ENCODE results near the gene LAPTM4A. TPM values are rescaled to one million over a fixed set of nuclear protein-coding genes. Genes with fewer than 3 reads are reported as not detected.
"Not testable (repeated sequence)": the region's sequence is repeated elsewhere in the genome, so short reads cannot be mapped to it uniquely, and the experiment has no call there.

The LAPTM4A gene
- total RNA-seq, 1 experiment from 2014 or later = 37.2 TPM

GRCh38 chr2:20052229-20052851, 912 bp upstream of the LAPTM4A start:
- H3K79me2 ChIP-seq (ENCODE audit: low read length) = peaks cover 39% of the 10 kb centered on the region
- H3K9ac ChIP-seq (ENCODE audit: low read length) = peak overlapping the region; percentile 73
- H2AFZ ChIP-seq (ENCODE audit: low read length) = peak overlapping the region; percentile 44
- H3K36me3 ChIP-seq (ENCODE audit: insufficient read depth, low read length) = no peaks in the 10 kb centered on the region
- H4K20me1 ChIP-seq (ENCODE audit: insufficient read depth, low read depth, low read length) = 0 out of 2 replicates have a peak, but pooled peaks cover 4% of the 10 kb centered on the region
- peaks cover 31% of the 10 kb centered on the region for H3K4me1 ChIP-seq (ENCODE audit: low read length)
- H3K4me3 ChIP-seq (ENCODE audit: low read length) = peak overlapping the region; percentile 87
- H3K9me3 ChIP-seq (ENCODE audit: low read length) = no peaks in the 10 kb centered on the region
- H3K27ac ChIP-seq (ENCODE audit: low read length) = 0 out of 2 replicates have a peak overlapping the region, but pooled peaks have one; percentile 59
- H3K4me2 ChIP-seq (ENCODE audit: low read depth, low read length, poor library complexity, severe bottlenecking) = peak overlapping the region; percentile 86
- no peak for DNase-seq
- no peaks in the 10 kb centered on the region for H3K27me3 ChIP-seq (ENCODE audit: low read length)
- no peaks in the 10 kb centered on the region for H3K9me2 ChIP-seq (replicated peaks; ENCODE audit: insufficient read depth, low read length)

GRCh38 chr2:20050646-20051531, 539 bp downstream of the LAPTM4A start:
- H3K36me3 ChIP-seq (ENCODE audit: insufficient read depth, low read length) = no peaks in the 10 kb centered on the region
- peak overlapping the region; percentile 86 for H3K4me2 ChIP-seq (ENCODE audit: low read depth, low read length, poor library complexity, severe bottlenecking)
- no peaks in the 10 kb centered on the region for H3K9me3 ChIP-seq (ENCODE audit: low read length)
- H2AFZ ChIP-seq (ENCODE audit: low read length) = no peak overlapping the region; the same call in 1 of the 2 replicates
- peak overlapping the region; percentile 85 for H3K27ac ChIP-seq (ENCODE audit: low read length)
- H3K27me3 ChIP-seq (ENCODE audit: low read length) = no peaks in the 10 kb centered on the region
- H3K9ac ChIP-seq (ENCODE audit: low read length) = peak overlapping the region; percentile 85
- H4K20me1 ChIP-seq (ENCODE audit: insufficient read depth, low read depth, low read length) = 0 out of 2 replicates have a peak, but pooled peaks cover 4% of the 10 kb centered on the region
- DNase-seq = peak; percentile 74
- H3K9me2 ChIP-seq (replicated peaks; ENCODE audit: insufficient read depth, low read length) = no peaks in the 10 kb centered on the region
- H3K4me1 ChIP-seq (ENCODE audit: low read length) = peaks cover 31% of the 10 kb centered on the region
- peak overlapping the region; percentile 87 for H3K4me3 ChIP-seq (ENCODE audit: low read length)
- peaks cover 51% of the 10 kb centered on the region for H3K79me2 ChIP-seq (ENCODE audit: low read length)

- Histone ChIP-seq H3K36me3 (ENCODE audit: insufficient read depth, low read length) (no peaks in the 10 kb centered on the region), H3K27me3 (ENCODE audit: low read length) (no peaks in the 10 kb centered on the region), H3K79me2 (ENCODE audit: low read length) (peaks cover 58% of the 10 kb centered on the region), H3K27ac (ENCODE audit: low read length) (peak overlapping the region; percentile 85), H2AFZ (ENCODE audit: low read length) (no peak overlapping the region), H3K9me2 (replicated peaks; ENCODE audit: insufficient read depth, low read length) (no peaks in the 10 kb centered on the region), H4K20me1 (ENCODE audit: insufficient read depth, low read depth, low read length) (0 out of 2 replicates have a peak, but pooled peaks cover 4% of the 10 kb centered on the region), H3K4me3 (ENCODE audit: low read length) (peak overlapping the region; percentile 87), H3K9ac (ENCODE audit: low read length) (peak overlapping the region; percentile 85), H3K9me3 (ENCODE audit: low read length) (no peaks in the 10 kb centered on the region), H3K4me1 (ENCODE audit: low read length) (peaks cover 31% of the 10 kb centered on the region), H3K4me2 (ENCODE audit: low read depth, low read length, poor library complexity, severe bottlenecking) (peak overlapping the region; percentile 86)
- DNase-seq = peak; percentile 86
These were observed 1.3 kb downstream of the LAPTM4A start for GRCh38 chr2:20050104-20050645.

GRCh38 chr2:20049637-20050036, 1.8 kb downstream of the LAPTM4A start:
- no peak overlapping the region for H2AFZ ChIP-seq (ENCODE audit: low read length)
- peaks cover 63% of the 10 kb centered on the region for H3K79me2 ChIP-seq (ENCODE audit: low read length)
- peak overlapping the region; percentile 87 for H3K4me3 ChIP-seq (ENCODE audit: low read length)
- H3K27me3 ChIP-seq (ENCODE audit: low read length) = no peaks in the 10 kb centered on the region
- no peaks in the 10 kb centered on the region for H3K36me3 ChIP-seq (ENCODE audit: insufficient read depth, low read length)
- no peaks in the 10 kb centered on the region for H3K9me2 ChIP-seq (replicated peaks; ENCODE audit: insufficient read depth, low read length)
- H3K9me3 ChIP-seq (ENCODE audit: low read length) = no peaks in the 10 kb centered on the region
- H3K27ac ChIP-seq (ENCODE audit: low read length) = peak overlapping the region; percentile 85
- 0 out of 2 replicates have a peak, but pooled peaks cover 4% of the 10 kb centered on the region for H4K20me1 ChIP-seq (ENCODE audit: insufficient read depth, low read depth, low read length)
- peak; percentile 69 for DNase-seq
- peaks cover 31% of the 10 kb centered on the region for H3K4me1 ChIP-seq (ENCODE audit: low read length)
- peak overlapping the region; percentile 85 for H3K9ac ChIP-seq (ENCODE audit: low read length)
- H3K4me2 ChIP-seq (ENCODE audit: low read depth, low read length, poor library complexity, severe bottlenecking) = peak overlapping the region; percentile 86

GRCh38 chr2:20048488-20049448, 2.7 kb downstream of the LAPTM4A start:
- Histone ChIP-seq H3K4me2 (ENCODE audit: low read depth, low read length, poor library complexity, severe bottlenecking) (peak overlapping the region; percentile 86), H2AFZ (ENCODE audit: low read length) (no peak overlapping the region), H4K20me1 (ENCODE audit: insufficient read depth, low read depth, low read length) (peaks cover 9% of the 10 kb centered on the region; the same call in 1 of the 2 replicates), H3K27ac (ENCODE audit: low read length) (peak overlapping the region; percentile 85), H3K9me2 (replicated peaks; ENCODE audit: insufficient read depth, low read length) (no peaks in the 10 kb centered on the region), H3K4me3 (ENCODE audit: low read length) (peak overlapping the region; percentile 87), H3K4me1 (ENCODE audit: low read length) (peaks cover 31% of the 10 kb centered on the region), H3K9me3 (ENCODE audit: low read length) (no peaks in the 10 kb centered on the region), H3K36me3 (ENCODE audit: insufficient read depth, low read length) (peaks cover 5% of the 10 kb centered on the region; the same call in 1 of the 2 replicates), H3K9ac (ENCODE audit: low read length) (peak overlapping the region; percentile 85), H3K27me3 (ENCODE audit: low read length) (no peaks in the 10 kb centered on the region), H3K79me2 (ENCODE audit: low read length) (peaks cover 72% of the 10 kb centered on the region)
- DNase-seq = no peak

GRCh38 chr2:20045712-20046292, 5.6 kb downstream of the LAPTM4A start:
- H3K36me3 ChIP-seq (ENCODE audit: insufficient read depth, low read length) = peaks cover 12% of the 10 kb centered on the region; the same call in 1 of the 2 replicates
- not testable (repeated sequence) for H3K27me3 ChIP-seq (ENCODE audit: low read length); H3K9me2 ChIP-seq (replicated peaks; ENCODE audit: insufficient read depth, low read length); H3K27ac ChIP-seq (ENCODE audit: low read length); H3K4me2 ChIP-seq (ENCODE audit: low read depth, low read length, poor library complexity, severe bottlenecking); H3K9ac ChIP-seq (ENCODE audit: low read length); H3K9me3 ChIP-seq (ENCODE audit: low read length); DNase-seq; H3K4me3 ChIP-seq (ENCODE audit: low read length); H2AFZ ChIP-seq (ENCODE audit: low read length)
- H3K79me2 ChIP-seq (ENCODE audit: low read length) = peaks cover 94% of the 10 kb centered on the region
- H3K4me1 ChIP-seq (ENCODE audit: low read length) = peaks cover 22% of the 10 kb centered on the region
- peaks cover 11% of the 10 kb centered on the region; the same call in 1 of the 2 replicates for H4K20me1 ChIP-seq (ENCODE audit: insufficient read depth, low read depth, low read length)

GRCh38 chr2:20044778-20045177, 6.7 kb downstream of the LAPTM4A start:
- no peak overlapping the region for H2AFZ ChIP-seq (ENCODE audit: low read length)
- H4K20me1 ChIP-seq (ENCODE audit: insufficient read depth, low read depth, low read length) = peaks cover 8% of the 10 kb centered on the region; the same call in 1 of the 2 replicates
- H3K36me3 ChIP-seq (ENCODE audit: insufficient read depth, low read length) = peaks cover 21% of the 10 kb centered on the region; the same call in 1 of the 2 replicates
- peaks cover 18% of the 10 kb centered on the region for H3K4me1 ChIP-seq (ENCODE audit: low read length)
- no peak overlapping the region for H3K9ac ChIP-seq (ENCODE audit: low read length)
- H3K9me3 ChIP-seq (ENCODE audit: low read length) = no peaks in the 10 kb centered on the region
- DNase-seq = no peak
- H3K79me2 ChIP-seq (ENCODE audit: low read length) = peaks cover 94% of the 10 kb centered on the region
- H3K4me2 ChIP-seq (ENCODE audit: low read depth, low read length, poor library complexity, severe bottlenecking) = no peak overlapping the region
- H3K27ac ChIP-seq (ENCODE audit: low read length) = no peak overlapping the region
- no peak overlapping the region for H3K4me3 ChIP-seq (ENCODE audit: low read length)
- H3K9me2 ChIP-seq (replicated peaks; ENCODE audit: insufficient read depth, low read length) = no peaks in the 10 kb centered on the region
- no peaks in the 10 kb centered on the region for H3K27me3 ChIP-seq (ENCODE audit: low read length)

Measured in Karpas-422 (cell line).